Endometrial microvascular endothelial cells (primary cell): ENCODE measurements around the gene GSN. TPM values are rescaled to one million over a fixed set of nuclear protein-coding genes. Genes with fewer than 3 reads are reported as not detected.
"Not testable (repeated sequence)": the region's sequence is repeated elsewhere in the genome, so short reads cannot be mapped to it uniquely, and the experiment has no call there.

Source experiments
- in situ Hi-C: cut with HindIII; loops from 2 replicates; pipeline ENCODE4 v1.10.0; 2017; ENCODE audit warnings: low sequenced_read_pairs, low pct_unique_long_range_greater_than_20kb; ENCODE audit errors: inconsistent ontology term
- total RNA-seq: library from RNA; depleted of rRNA; stranded (reverse); fragments of >200 nt; gene quantifications from one replicate; pipeline ENCODE4 v1.2.3, GENCODE V29; 2015; ENCODE audit errors: inconsistent ontology term

GSN gene
- total RNA-seq, 1 donor from 2014 or later, result 82.4 TPM

GRCh38 chr9:121283856-121284732 is 16.1 kb downstream of the GSN start:
- in situ Hi-C loops, result loop anchor here (10.0 kb wide), 1 partner anchor 71 kb away; no protein-coding TSS in a partner anchor

- in situ Hi-C loops, result loop anchor here (10.0 kb wide), 1 partner anchor 70 kb away; no protein-coding TSS in a partner anchor
Observed at GRCh38 chr9:121284733-121285451, 16.9 kb downstream of the GSN start.

- in situ Hi-C loops, result loop anchor here (10.0 kb wide), 1 partner anchor 69 kb away; no protein-coding TSS in a partner anchor
Observed at GRCh38 chr9:121285835-121286687, 18.1 kb downstream of the GSN start.

GRCh38 chr9:121286688-121286972 is 18.7 kb downstream of the GSN start:
- in situ Hi-C loops, result loop anchor here (10.0 kb wide), 1 partner anchor 68 kb away; no protein-coding TSS in a partner anchor

GRCh38 chr9:121286973-121287741 is 19.2 kb downstream of the GSN start:
- in situ Hi-C loops, result loop anchor here (10.0 kb wide), 1 partner anchor 68 kb away; no protein-coding TSS in a partner anchor

- in situ Hi-C loops, result loop anchor here (10.0 kb wide), 1 partner anchor 66 kb away; no protein-coding TSS in a partner anchor
Observed at GRCh38 chr9:121288673-121289025, 20.7 kb downstream of the GSN start.

GRCh38 chr9:121289026-121289771 is 21.2 kb downstream of the GSN start:
- in situ Hi-C loops, result loop anchor here (10.0 kb wide), 1 partner anchor 66 kb away; no protein-coding TSS in a partner anchor

- in situ Hi-C loops, result loop anchor here (10.0 kb wide), 1 partner anchor 65 kb away; no protein-coding TSS in a partner anchor
Observed at GRCh38 chr9:121289772-121290370, 21.9 kb downstream of the GSN start.

GRCh38 chr9:121291536-121291935 is 23.6 kb downstream of the GSN start:
- in situ Hi-C loops, result not testable (repeated sequence)

- in situ Hi-C loops, result no loop called here
Observed at GRCh38 chr9:121292051-121292450, 24.1 kb downstream of the GSN start.

- in situ Hi-C loops, result no loop called here
Observed at GRCh38 chr9:121292801-121293241, 24.9 kb downstream of the GSN start.

GRCh38 chr9:121294151-121294743 is 26.3 kb downstream of the GSN start:
- in situ Hi-C loops, result no loop called here

- in situ Hi-C loops, result no loop called here
Observed at GRCh38 chr9:121294866-121295661, 27.1 kb downstream of the GSN start.

- in situ Hi-C loops, result no loop called here
Observed at GRCh38 chr9:121295662-121296191, 27.8 kb downstream of the GSN start.

GRCh38 chr9:121296213-121297127 is 28.5 kb downstream of the GSN start:
- in situ Hi-C loops, result no loop called here
